C1 segment of cervical spinal cord (tissue), 14 donors: ENCODE measurements around the gene ENDOU.

Source experiments
- DNase-seq, 14 donors: peaks; one replicate each; lab custom pipeline; 2025; lab: John Stamatoyannopoulos, UW

Gene ENDOU

DNA sequence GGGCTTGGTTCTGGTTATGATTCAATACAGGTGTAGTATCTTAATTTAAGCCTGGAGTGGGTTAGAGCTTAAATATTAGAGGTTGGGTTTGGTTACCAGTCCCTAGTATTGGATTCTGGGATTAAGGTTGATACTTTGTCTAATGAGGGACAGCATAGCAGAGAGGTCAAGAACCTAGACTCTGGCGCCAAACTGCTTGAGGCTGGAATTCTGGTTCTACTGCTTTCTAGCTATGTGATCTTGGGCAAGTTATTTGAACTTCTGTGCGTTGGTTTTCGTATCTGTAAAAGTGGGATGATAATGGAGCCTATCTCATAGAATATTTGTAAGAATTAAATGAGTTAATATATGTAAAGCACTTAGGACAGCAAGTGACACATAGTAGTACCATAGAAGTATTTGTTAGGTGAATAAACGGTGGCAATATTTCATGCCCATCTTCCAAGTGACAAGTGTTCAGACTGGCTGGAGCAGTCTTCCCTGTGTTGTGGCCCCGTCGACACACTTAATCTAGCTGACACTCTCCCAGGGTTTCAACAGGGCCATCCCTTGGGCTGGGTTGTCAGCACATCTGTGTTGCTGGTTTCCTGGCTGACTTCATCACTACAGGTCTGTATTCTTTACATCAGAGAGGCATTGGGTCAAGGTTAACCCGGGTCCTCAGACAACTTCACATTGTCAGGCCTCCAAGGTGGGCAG, 3.0 kb downstream of the ENDOU start:
- no peak for DNase-seq

DNA sequence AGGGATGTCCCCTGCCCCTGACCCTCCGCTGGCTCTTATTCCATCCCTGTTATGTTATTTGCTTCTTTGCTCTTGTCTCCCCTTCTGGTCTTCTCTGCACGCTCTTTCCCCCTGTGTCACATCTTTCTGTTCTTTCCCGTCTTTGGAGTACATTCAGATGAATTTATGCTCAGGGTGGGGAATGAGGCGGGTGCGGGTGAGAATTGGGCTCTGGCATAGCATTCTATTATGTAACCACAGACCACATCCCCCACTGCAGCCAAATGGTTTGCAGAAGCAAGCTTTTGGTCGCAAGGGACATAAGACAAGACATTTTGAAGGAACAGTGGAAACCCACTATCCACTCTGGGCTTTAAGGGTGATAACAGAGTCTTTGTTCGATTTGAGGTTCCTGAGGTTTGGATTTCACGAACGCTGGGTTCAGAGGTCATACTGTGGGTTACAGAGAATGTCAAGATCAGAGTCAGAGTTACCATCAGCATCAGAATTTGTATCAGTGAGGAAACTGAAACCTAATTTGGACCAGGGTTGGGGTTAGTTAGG, 3.8 kb downstream of the ENDOU start:
- DNase-seq, result no peak

DNA sequence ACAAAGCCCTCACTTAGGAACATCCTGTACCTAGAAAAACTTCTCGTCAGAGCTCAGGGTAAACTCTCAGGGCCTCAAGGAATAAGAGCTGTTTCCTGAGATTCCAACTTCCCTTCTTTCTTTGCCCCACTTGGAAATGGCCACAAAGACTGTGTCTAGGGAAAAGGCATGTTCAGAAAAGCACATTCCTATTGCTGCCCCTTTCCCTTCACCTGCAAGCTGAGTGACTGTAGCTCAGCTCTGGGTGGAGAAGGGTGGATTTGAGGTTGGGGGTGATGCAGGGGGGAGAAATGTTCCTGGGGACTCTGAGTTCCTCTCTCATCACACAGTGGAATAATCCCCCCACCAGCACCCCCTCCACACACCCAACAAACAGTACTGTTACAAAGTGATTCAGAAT, 6.8 kb downstream of the ENDOU start:
- no peak for DNase-seq

DNA sequence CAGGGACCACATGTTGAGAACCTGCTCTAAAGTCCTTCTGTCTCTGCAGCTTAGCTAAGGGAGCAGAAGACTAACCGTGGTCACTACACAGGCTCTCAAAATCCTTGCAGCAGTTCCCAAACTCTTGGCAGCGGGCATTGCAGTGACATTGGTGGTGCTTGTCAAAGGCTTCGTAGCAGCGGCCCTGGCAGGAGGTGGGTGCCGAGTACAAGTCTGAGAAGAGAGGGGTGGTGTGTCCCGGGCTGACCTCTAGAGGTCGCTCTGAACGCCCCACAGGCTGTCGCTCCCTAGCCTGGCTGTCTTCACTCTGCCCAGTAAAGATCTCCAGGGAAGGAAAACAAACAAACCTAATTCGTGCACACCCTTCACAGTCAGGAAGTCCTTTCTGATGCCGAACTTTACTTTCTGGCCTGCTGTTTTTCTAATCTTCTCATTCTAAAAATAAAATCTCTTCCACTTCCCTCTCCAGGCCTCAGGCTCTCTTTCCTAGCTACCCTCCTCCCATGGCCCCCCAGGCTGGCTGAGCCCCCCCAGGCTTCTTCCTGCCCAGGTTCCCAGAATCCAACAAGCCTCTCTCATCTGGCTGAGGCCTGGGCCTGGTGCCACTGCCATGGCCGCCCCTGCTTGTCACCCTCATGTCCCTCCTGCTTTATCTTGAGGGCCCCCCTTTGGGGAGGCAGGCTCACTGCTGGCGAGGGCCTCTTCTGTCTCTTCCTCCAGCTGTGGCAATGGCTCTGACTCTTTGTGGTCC, 7.7 kb downstream of the ENDOU start:
- peak in 13 of 14 donors; percentile 17 to 81 (median 70) for DNase-seq

DNA sequence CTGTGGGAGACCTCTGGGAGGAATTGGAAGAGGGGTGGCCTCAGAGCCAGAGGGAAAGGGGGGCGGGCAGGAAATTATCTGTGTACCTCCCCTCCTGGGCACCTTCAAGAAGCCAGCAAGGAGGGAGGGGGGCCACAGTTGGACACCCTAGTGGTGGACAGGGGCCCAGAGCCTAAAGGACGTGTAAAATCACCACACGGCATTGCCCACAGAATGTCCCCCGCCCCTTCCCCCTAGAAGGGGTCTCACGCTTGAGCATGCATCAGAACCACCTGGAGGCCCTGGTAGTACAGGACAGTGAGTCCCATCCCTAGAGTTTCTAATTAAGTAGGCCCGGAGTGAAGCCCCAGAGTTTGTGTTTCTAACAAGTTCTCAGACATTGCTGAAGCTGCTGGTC, 8.2 kb downstream of the ENDOU start:
- no peak for DNase-seq

DNA sequence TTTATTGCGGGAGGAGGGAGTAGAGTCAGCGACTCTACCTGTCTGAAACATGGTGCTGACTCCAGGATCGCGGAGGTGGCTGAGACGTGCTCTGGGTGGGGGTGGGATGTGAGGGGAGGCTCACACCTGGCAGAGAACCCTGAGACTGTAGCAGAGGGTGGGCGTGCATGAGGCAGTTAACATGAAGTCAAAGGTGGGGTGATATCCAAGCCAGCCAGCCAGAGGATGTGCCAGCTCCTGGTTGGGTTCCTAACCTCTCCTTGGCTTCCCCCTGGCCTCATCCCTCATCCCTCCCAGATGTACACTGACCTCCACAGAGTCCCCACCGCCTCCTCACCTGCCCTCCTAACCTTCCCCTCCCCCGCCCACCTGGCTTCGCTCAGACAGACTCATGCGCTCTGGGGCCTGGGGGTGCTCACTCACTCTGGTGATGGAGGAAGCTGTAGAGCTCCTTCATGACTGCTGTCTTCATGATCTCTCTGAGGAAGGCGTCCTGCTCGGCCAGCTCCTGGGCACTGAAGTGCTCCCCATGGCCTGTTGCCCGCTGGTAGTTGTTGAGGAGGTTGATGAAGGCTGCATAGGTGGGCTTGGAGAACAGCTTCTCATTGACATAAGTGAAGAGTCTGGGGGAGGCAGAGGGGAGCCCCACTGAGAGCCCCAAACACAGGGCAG, 9.3 kb downstream of the ENDOU start:
- DNase-seq, result no peak

DNA sequence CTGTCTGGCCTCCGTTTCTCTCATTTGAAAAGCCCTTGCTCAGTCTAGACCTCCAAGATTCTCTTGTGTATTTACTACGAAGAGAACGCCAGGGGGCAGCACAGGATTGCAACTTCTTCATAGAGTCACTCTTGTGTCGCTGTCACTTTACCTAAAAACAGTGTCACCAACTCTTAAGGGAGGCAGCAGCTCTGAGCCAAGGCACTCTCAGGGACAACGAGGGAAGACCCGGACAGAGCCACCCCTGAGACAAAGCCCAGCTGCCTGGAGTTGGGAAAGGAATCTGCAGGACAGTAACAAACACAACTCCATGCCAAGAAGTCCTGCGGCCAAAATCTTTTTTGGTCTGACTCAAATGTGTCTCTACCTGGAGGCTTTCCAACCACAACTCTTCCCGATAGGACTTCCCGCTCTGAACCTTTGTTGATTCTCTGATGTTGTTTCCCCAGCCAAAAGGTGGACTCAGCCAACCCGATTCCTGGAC, 9.9 kb downstream of the ENDOU start:
- peak in 12 of 14 donors; percentile 12 to 85 (median 71) for DNase-seq

DNA sequence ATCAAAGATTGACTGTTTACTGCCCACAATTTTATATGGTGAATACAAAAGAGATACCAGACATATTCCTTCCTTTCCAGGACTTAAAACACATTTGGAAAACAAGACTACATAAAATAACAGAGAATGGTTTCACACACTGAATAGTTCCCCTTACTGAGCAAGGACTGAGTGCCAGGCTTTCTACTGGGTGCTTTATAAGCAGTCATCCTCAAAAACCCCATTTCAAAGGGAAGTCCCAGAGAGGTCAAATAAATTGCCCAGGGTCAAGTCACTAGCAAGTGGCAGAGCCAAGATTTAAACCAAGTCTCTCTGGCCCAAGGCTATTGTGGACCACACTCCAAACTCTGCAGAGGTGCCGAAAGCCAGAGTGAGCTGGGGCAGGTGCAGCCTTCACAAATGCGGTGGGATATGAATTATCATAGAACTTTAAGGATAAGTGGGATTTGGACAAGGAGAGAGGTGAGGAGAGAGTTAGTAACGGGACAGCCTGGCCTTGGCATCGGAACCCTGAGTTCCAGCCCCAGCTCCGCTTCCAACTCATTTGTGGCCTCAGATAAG, 10.4 kb downstream of the ENDOU start:
- DNase-seq, result no peak

DNA sequence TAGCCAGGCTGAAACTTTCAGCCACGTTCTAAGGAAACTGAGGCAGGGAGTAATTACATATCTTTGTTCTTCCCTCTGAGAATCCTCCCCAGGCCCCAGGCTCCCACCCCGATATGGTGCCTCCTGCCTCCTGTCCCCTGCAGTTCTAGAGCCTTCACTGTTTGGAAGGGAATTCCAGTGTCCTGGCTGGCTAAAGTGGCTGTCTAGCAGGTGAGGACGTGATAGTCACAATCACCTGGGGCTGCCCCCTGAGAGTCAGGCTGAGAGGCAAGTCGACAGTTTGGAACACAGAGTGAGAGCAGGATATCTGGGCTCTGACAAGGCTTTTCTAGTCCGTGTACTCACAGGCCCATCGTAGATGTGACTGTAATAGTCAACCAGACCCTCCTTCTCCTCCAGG, 13.1 kb downstream of the ENDOU start:
- no peak for DNase-seq

DNA sequence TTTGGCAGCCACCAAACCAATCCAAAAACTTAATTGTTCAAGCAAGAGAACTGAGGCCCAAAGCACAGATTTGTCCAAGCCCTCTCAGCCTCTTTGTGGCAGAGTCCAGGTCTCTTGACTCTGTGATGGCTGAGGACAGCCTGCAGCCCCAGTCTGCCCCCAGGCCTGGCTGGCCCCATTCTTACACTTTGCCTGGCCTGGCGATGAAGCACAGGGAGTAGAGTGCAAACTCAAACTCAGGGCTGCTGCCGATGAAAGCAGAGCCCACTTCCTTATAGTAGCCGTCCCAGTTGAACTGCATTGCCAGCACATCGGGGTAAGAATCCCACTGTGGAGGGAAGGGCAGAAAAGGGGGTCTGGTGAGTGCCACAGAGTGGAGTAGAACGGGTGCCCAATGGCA, 13.8 kb downstream of the ENDOU start:
- no peak for DNase-seq

DNA sequence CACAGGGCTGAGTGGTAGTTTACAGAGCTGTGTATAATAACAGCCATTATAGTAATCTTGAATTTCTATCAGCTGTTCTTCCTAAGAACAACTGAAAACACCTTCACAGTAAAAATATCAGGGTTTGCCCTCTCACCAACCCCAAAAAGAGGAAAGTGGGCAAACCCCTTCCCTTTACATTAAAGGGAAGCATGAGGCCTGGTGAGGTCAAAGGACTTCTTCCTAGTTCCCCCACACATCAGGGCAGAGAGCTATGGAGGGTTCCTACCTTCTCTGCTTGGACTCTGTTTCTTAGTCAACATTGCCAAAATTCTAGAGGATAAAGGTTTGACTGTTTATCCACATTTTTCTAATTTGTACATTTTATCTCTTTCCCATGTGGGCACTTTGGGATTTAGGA, 15.0 kb downstream of the ENDOU start:
- DNase-seq, result no peak

DNA sequence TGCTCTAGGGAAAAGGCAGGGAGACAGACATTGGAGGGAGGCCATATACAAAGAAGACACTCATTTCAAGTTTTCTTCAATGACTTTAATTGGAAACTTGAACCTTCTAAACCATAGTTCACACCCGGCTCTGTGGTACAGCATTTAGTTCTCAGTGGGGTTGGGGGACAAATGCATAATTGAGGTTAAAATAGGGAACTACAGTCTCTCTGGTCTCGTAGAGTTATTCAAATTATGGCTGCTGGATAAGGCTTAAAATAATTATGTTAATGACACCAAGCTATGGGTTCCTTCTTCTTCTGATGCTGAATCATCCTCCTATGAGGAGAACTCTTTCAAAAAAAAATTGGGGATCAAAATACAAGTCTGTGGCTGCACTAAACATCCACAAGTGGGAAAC, 15.6 kb downstream of the ENDOU start:
- no peak for DNase-seq

DNA sequence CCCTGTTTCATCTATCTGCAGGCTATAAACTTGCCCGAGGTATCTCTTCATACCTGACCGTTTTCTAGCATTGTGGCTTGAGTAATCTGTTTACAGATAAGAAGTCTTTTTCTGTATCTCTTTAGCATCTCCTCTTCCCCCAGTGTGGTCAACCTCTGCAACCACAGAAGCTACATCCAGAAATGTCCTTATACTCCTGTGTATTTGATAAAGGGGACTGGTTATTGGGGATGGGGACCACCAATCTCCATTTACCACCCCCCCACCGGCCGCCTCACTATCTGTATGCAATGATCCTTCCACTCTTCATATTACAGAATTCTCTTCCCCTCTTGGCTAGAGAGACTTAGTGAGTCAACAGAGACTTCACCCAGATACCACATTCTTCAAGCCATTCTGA, 16.1 kb downstream of the ENDOU start:
- DNase-seq, result no peak

DNA sequence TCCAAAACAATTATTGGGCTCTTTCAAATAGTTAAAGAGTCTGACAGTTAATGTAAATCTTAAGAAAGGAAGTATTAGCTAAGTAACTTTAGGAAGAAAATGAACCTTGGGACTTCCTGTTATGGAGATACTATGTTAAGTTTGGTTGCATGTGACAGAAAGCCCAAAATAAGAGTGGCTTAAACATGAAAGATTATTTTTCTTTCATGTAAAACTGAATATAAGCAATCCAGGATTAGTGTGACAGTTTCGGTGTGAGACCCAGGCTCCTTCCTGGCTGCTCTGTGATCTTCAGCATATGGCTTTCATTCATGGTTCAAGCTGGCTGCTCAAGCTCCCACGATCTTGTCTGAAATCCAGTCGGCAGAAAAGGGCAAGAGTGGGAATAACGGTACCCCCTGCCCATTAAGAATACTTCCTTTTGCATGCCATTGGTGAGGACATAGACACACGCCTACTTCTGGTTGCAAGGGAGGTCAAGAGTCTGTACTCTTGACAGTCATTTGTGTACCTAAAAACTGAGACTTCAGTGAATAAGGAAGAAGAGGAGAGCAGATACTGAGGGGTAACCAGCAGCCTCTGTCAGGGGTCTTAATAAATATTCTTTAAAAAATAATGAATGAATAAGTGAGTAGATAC, 17.3 kb downstream of the ENDOU start:
- DNase-seq, result no peak

DNA sequence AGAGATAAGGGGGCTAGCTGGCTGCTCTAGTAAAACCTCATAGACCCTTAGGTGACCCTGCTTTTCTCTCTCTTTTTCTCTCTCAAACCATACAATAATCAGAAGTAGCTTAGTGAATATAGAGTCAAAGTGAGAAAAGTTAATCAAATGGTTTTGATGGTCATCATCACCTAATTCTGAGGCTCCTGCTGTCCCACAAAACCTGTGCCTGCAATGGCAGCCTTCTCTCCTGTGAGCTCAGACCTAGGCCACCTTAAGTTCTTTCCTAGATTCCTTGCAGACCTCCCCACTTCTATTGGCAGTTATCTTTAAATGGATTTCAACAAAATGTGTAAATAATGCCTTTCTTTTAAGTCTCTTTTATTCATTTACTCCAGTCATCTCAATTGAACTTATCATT, 17.9 kb downstream of the ENDOU start:
- no peak for DNase-seq

DNA sequence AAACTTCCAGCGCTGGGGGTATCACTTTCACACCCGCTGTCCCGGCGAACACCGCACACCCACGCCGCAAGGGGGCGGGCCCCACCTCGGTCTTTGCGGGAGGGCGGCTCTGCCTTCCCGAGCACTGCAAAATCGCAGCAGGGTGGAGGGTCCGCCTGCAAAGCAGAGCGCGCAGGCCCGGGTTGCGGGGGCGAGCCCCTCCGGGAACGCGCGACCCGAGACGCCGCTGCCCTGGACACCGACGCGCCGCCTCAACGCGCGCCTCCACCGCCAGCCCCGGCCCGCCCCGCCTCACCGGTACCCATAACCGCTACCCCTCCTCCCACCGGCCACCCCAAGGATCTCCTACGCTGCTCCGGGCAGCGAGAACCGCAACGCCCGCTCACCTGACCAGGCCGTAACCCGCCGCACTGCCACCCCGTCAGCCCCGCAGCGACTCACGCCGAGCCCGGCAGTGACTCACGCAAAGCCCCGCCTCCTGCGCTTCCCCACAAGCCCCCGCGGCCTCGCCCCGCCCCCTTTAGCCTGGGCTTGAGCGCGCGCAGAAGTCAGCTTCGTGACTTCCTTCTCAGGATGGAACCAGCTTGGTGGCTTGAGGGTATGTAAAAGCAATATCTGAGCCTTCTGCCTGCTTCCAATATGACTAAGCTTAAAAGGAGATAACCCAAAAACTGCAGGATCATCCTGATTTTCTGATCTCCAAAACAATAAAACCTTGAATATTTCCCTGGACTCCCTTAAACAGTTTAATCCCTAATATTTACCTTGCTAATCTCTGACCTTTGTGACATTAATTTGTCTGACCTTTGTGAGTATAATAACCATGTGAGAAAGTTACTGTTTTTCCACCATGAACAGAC, 19.5 kb downstream of the ENDOU start, which contains the start of gene RPAP3:
RPAP3 (minus strand) TSS at position 465 of the 860 bp plus-strand sequence. CDS start 3,190 bp downstream, outside the sequence.
- DNase-seq, result peak; percentile 27 to 93 (median 86)

DNA sequence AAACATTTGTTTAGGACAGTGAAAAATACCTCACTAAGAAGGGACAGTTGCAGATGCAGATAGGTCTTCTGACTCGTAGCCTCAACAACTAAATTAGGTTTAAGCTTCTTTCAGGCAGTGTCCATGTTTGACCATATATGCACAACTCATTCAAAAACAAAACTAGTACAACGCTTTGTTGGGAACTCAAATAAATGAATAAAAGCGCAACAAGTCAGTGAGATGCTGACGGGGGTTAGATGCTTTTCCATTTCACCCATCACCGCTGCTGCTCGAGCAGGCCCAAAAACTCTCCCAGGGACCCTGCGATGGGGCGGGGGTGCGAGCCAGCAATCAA, 20.1 kb downstream of the ENDOU start:
- no peak for DNase-seq

DNA sequence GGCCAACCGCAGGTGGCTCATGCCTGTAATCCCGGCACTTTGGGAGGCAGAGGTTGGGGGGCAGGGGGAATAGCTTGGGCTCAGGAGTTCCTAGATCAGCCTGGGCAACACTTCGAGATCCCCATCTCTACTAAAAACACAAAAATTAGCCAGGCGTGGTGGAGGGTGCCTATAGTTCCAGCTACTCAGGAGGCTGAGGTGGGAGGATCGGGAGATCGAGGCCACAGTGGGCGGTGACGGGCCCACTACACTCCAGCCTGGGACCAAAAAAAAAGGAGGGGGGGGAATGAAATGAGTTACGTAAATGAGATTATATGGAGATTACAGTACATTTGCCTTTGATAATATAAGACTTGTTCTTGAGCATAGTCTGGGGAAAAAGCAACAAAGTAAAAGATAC, 20.6 kb downstream of the ENDOU start:
- no peak for DNase-seq

DNA sequence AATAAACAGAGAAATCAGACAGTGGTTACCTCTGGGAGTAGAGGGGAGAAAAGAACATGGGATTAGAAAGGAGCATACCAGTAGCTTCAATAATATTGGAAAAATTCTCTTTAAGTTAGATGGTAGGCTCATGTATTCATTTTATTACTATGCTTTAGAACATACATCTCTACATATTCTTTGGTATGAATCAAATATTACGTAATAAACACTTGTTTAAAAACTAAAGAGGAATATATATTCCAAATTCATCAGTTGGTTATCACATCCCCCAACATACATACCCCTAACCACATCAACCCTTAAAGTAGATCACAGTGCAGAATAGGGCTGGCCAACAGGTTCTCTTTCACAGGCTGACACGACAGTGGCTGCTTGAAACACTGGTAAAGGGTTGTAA, 25.0 kb downstream of the ENDOU start:
- DNase-seq, result no peak

DNA sequence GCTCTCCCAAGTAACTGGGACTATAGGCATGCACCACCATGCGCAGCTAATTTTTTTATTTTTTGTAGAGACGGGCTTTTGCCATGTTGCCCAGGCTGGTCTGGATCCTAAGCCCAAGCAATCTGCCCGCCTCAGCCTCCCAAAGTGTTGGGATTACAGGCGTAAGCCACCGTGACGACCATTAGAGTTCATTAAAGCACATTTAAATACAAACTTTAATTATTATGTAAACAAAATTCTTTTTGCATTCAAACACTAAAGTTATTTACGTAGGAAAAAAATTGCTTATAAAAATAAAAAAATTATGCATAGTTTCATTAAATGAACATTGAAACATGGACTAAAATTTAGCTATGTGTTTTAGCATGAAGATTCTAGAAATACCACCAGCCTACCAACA, 26.7 kb downstream of the ENDOU start:
- no peak for DNase-seq

DNA sequence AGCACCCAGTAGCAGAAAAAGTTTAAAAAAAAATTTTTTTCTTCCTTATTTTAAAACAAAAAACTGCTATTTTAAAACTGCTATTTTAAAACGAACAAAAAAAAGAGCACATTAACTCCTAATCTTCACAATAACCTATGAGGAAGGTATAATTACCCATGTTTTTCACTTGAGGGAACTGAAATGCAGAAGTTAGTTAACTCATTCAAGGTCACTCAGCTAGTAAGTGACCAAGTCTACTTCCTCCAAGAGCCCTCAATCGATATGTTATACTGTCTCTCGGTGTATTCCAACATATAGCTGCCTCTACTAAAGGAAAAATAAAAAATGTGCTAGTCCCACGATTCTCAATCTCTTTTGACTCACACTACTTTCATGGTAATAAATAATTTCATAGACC, 27.2 kb downstream of the ENDOU start:
- DNase-seq, result no peak
